ENCODE data around the gene CELF4. TPM values are rescaled to one million over a fixed set of nuclear protein-coding genes. Genes with fewer than 3 reads are reported as not detected.

The CELF4 gene
- total and polyA plus RNA-seq, 10 donors, result 0.46 to 3.5 (median 0.78) TPM

GRCh38 chr18:37611614-37612279 is 46.1 kb upstream of the CELF4 start:
- intact Hi-C loops (cut with DNase I; ENCODE audit: low total_unique reads), result no loop called here
- no peak for DNase-seq
- Histone ChIP-seq H3K9me3 (no peaks in the 10 kb centered on the region), H3K27ac (peak overlapping the region in 6 of 8 donors; percentile 24 to 71 (median 50)), H3K27me3 (replicated peaks in 1 of 7) (no peaks in the 10 kb centered on the region), H3K4me1 (peaks cover 0 to 16% (median 0%) of the 10 kb centered on the region in 6 donors), H3K36me3 (no peaks in the 10 kb centered on the region), H3K4me3 (no peak overlapping the region)
- TF ChIP-seq POLR2AphosphoS5 (IDR thresholded peaks at IDR 0.05) (no peak), CTCF (IDR thresholded peaks at IDR 0.05 in 8 of 11, conservative IDR thresholded peaks at IDR 0.05 in 3 of 11) (no peak), POLR2A (IDR thresholded peaks at IDR 0.05) (no peak)
- WGBS, 5 donors, result 73 to 89% (median 76%) methylated on average over 4 to 5 of the region's 5 CpGs

- H3K36me3 ChIP-seq, result no peaks in the 10 kb centered on the region
- peaks cover 0 to 23% (median 0%) of the 10 kb centered on the region in 6 donors for H3K4me1 ChIP-seq
- no peak overlapping the region for H3K4me3 ChIP-seq
- WGBS, 5 donors, result 88 to 97% (median 93%) methylated on average over 10 of the region's 10 CpGs
- H3K27me3 ChIP-seq (replicated peaks in 1 of 7), result no peaks in the 10 kb centered on the region
- H3K27ac ChIP-seq, result no peak overlapping the region
- intact Hi-C loops (cut with DNase I; ENCODE audit: low total_unique reads), result no loop called here
- DNase-seq, result no peak
- TF ChIP-seq POLR2A (IDR thresholded peaks at IDR 0.05) (no peak), POLR2AphosphoS5 (IDR thresholded peaks at IDR 0.05) (no peak), CTCF (IDR thresholded peaks at IDR 0.05 in 8 of 11, conservative IDR thresholded peaks at IDR 0.05 in 3 of 11) (no peak)
- H3K9me3 ChIP-seq, result peaks cover 0 to 4% (median 0%) of the 10 kb centered on the region in 8 donors
Measured at GRCh38 chr18:37608876-37609275, 43.3 kb upstream of the CELF4 start.

GRCh38 chr18:37607281-37607680 is 41.7 kb upstream of the CELF4 start:
- H3K4me1 ChIP-seq, result peaks cover 0 to 20% (median 0%) of the 10 kb centered on the region in 6 donors
- no peak overlapping the region for H3K27ac ChIP-seq
- intact Hi-C loops (cut with DNase I; ENCODE audit: low total_unique reads), result no loop called here
- DNase-seq, result no peak
- 89 to 95% (median 92%) methylated on average over 11 of the region's 11 CpGs for WGBS, 5 donors
- no peak overlapping the region for H3K4me3 ChIP-seq
- no peaks in the 10 kb centered on the region for H3K36me3 ChIP-seq
- H3K9me3 ChIP-seq, result peaks cover 0 to 10% (median 0%) of the 10 kb centered on the region in 8 donors
- H3K27me3 ChIP-seq (replicated peaks in 1 of 7), result no peaks in the 10 kb centered on the region
- no peak for TF ChIP-seq CTCF (IDR thresholded peaks at IDR 0.05 in 8 of 11, conservative IDR thresholded peaks at IDR 0.05 in 3 of 11)
- TF ChIP-seq POLR2AphosphoS5 (IDR thresholded peaks at IDR 0.05), result no peak
- no peak for TF ChIP-seq POLR2A (IDR thresholded peaks at IDR 0.05)

- Histone ChIP-seq H3K4me3 (no peak overlapping the region), H3K9me3 (peaks cover 0 to 10% (median 0%) of the 10 kb centered on the region in 8 donors), H3K27me3 (replicated peaks in 1 of 7) (no peaks in the 10 kb centered on the region), H3K36me3 (no peaks in the 10 kb centered on the region), H3K4me1 (peaks cover 0 to 9% (median 0%) of the 10 kb centered on the region in 6 donors), H3K27ac (peak overlapping the region in 2 of 8 donors; percentile 13 to 46)
- 56 to 62% (median 62%) methylated on average over 4 of the region's 4 CpGs for WGBS, 5 donors
- intact Hi-C loops (cut with DNase I; ENCODE audit: low total_unique reads), result no loop called here
- no peak for TF ChIP-seq CTCF (IDR thresholded peaks at IDR 0.05 in 8 of 11, conservative IDR thresholded peaks at IDR 0.05 in 3 of 11)
- TF ChIP-seq POLR2AphosphoS5 (IDR thresholded peaks at IDR 0.05), result peak in 2 of 3 donors; percentile 20 to 49
- no peak for DNase-seq
Measured at GRCh38 chr18:37604032-37604431, 38.4 kb upstream of the CELF4 start.

All from spleen (tissue), 11 donors.